Iris pigment epithelial cell (primary cell): ENCODE measurements around the gene ADGRA1.
"Not testable (repeated sequence)": the region's sequence is repeated elsewhere in the genome, so short reads cannot be mapped to it uniquely, and the experiment has no call there.

Source experiments
- DNase-seq: peaks from one replicate; pipeline ENCODE4 v3.0.0-alpha.2; 2011; ENCODE audit warnings: low read depth

ADGRA1 gene

DNA sequence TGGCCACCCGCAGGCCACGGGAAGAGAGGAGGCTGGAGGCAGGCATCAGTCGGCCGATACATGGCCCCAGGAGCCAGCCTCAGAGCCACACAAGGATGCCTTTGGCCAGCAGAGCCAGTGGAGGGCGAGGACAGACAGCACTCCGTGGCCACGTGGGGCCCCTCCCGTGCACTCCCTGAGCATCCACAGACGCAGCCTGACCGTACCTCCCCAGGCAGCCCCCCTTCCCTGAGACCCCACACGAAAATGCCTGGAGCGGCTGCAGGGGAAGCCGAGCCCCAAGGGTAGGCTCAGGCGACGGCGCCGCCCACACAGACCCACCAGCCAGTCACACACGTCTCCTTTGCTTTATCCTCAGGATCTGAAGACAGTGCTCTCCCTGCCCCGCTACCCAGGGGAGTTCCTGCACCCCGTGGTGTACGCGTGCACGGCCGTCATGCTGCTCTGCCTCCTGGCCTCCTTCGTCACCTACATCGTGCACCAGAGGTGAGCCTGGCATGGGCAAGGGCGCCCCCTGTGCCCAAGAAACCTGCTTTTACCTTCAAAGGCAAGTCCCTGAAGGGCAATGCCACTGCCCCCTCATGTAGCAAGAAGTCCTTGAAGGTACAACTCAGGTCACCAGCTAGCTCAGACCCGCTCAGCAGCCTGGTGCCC, 9.0 kb downstream of the ADGRA1 start:
- DNase-seq, result no peak

- DNase-seq, result no peak
Measured at GRCh38 chr10:133097418-133097817, 9.7 kb downstream of the ADGRA1 start.

GRCh38 chr10:133097961-133098360, 10.2 kb downstream of the ADGRA1 start:
- no peak for DNase-seq

GRCh38 chr10:133098426-133099124, 10.9 kb downstream of the ADGRA1 start:
- DNase-seq, result no peak

- DNase-seq, result no peak
Measured at GRCh38 chr10:133099571-133099970, 11.8 kb downstream of the ADGRA1 start.

- no peak for DNase-seq
Measured at GRCh38 chr10:133100186-133100585, 12.5 kb downstream of the ADGRA1 start.

GRCh38 chr10:133100706-133101415, 13.1 kb downstream of the ADGRA1 start:
- no peak for DNase-seq

DNA sequence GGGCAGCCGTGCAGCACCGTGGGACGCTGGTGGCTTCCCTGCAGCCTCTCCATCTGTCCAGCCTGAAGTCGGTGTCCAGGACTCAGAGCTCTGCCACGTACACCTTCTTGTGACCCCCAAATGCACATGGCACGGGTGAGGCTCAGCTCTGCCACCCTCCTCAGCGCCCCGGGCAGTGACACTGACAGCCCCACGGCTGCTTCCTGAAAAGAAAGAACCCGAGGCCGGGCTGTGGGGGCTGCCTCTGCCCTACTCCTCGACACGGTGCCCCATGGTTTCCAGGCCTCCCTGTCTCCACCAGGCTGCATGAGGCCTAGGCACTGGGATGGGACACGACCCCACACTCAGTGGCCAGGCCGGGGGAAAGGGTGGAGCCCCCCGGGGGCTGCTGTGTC, 13.7 kb downstream of the ADGRA1 start:
- DNase-seq, result no peak

DNA sequence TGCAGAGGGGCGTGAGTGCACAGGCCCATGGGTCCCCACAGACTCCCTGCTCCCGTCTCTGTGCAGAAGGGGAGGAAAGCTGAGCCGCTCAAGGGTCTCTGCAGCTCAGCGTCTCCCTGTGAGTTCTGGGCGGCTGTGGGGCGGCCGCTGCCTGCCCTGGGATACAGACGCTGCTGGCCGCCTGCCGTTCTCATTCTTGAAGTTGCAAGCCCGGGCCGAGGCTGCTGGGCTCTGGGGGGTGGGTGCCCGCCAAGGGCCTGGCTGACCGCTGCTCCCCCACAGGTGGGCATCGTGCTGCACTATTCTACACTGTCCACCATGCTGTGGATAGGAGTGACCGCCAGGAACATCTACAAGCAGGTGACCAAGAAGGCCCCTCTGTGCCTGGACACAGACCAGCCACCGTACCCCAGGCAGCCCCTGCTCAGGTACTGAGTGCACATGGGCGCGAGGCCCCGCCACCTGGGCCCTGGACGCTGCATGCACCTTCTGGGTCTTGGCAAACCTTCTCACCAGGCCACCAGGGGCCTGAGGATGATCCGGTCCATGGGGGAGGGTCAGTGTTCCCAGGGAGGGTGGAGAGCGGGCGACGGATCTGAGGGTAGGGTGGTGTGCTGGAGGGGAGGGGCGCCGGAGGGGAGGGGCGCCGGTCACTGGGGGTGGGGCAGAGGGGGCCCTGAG, 14.8 kb downstream of the ADGRA1 start:
- no peak for DNase-seq

GRCh38 chr10:133103311-133103910, 15.7 kb downstream of the ADGRA1 start:
- DNase-seq, result no peak

DNA sequence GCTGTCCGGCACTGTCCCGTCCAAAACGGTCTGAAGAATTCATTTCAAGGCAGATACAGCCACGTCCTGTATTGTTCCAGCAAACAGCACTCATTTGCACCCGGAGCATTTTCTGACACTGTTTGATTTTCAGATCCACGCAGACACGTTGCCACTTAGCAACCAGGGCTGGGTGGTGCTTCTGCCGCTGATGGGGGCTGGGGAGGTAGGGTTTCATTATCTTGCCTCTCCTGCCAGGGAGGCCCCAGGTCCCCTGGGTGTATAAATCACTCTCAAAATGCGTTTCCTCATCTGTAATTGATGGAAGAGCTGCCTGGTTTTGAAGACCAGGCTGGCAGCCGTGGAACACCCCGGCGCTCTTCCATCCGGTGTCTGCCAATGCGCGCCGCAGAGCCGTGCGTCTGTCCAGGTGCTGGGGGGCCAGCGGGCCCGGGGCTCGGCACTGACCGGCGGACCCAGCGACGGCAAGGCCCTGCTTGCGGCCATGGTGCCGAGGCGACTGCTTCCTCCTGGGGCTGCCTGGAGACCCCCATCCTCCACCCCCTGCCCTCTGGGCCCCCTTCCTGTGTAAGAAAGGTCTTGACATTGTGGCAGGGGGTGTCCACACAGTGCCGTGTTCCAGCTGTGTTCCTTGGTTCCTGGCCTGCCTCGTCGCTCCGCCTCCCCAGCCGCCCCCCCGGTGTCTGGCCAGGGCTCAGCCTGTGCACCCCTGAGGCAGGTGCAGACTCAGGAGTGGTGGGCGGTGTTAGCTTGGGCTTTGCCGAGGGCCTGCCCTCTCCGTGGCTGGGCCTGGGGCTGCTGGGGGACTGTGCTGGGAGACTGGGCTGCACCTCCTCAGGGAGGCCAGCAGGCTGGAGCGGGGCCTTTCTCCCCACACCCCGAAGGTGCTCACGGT, 16.6 kb downstream of the ADGRA1 start:
- DNase-seq, result no peak

DNA sequence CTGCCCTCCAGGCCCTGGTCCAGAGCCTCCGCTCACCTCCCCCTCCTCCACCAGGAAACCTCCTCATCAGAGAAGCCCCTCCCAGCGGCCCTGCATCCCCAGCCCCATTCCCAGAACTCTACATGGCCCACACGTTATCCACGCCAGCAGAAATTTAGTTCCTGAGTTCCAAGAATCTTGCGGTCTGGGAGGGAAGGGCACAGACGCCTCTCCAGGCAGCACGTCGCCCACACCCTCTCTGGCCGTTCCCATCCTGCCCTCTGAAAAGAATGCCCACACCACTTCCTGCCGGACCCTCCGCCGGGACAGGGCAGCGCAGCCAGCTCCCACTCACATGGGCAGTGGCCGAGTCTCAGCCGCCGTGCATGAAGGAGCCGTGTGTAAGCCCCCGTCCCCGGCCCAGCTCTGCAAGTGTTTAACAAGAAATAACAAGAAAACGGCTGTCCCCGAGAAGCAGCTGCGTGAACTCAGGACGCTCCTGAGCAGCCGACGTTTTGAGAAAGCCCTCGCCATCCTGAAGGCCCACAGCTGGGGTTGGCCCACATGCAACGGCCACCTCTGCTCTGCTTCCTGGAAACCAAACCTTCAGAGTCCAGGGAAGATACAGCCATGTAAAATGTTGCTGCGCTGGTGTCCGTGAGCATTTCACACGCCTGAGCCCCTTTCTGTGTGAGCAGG, 17.4 kb downstream of the ADGRA1 start:
- no peak for DNase-seq

DNA sequence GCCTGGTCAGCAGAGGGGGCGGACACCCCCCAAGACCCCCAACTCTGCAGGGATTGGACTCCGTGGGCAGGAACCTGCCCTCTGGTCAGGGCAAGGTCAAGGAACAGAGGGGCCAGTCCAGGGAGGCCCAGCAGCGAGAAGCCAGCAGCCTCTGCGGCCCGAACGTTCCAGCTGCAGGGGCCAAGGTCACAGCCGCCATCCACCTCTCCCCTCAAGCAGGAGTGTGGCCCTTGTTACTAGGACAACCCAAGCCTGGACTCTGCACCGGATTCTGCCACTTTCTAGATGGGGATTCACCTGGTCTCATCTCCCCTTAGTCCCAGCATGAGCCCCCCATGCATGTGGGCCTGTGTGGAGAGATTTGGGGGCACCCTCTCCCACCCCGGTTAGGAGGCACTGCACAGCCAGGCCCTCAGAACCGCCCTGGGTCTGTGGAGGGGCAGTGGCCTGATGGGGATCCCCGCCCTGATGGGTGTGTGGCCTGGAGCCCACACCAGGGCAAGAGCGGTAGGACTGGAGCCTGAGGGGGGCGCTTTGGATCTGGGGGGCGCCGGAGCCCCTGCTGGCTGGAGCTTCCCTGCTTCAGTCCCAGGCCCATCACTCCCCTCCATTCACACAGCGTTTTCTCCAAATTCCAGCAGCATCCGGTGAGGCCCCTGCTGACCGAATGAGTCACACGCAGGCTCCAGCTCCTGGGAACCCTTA, 18.1 kb downstream of the ADGRA1 start:
- no peak for DNase-seq

DNA sequence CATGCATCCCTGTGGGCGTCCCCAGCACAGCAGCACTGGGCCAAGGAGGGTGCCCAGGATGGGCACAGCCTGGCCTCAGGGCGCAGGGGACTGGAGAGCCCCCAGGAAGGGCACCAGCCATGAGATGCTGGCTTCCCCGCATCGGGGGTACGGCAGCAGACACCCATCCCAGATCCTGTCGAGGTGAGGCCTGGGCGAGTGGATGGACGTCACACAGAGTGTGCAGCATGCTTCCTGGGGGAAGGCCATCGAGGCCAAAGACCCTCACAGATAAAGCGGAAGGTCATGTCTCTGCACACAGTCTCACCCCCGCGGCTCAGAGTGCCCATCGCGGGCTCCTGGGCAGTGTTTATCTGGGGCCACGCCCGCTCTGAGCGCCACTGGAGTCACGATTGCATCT, 18.8 kb downstream of the ADGRA1 start:
- no peak for DNase-seq

GRCh38 chr10:133107442-133107841, 19.7 kb downstream of the ADGRA1 start:
- DNase-seq, result no peak

DNA sequence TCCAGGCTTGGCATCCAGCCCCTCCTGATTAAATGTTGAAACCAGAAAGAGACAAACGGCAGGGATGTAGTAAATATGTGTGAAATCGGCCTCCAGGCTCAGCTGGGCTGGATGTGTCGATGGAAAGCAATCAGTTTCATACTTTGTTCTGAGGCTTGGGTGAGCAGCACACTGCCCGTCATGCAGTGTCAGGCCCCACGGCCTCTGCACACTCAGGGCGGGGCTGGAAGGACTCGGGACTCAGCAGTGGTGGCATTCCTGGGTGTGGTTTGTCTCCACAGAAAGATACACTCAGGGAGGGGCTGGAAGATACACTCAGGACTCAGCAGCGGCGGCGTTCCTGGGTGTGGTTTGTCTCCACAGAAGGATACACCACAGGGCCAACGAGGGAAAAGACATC, 22.0 kb downstream of the ADGRA1 start:
- no peak for DNase-seq

DNA sequence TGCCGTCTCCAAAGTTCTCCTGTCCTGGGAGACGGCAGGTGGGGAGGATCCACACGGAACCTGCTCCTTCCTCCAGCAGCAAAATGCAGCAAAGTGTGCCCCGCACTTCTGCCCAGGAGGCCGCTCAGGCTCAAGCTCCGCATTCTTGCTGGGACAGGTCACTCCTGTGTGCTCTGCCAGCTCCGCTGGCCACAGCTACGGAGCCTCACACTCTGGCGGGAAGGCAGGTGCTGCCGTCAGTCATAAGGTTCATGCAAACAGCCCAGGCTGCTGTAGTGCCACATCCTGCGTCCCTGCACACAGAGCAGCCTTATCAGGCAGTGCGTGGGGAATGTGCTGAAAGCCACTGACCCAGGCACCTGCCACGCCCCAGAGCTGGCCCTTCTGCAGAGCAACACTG, 22.4 kb downstream of the ADGRA1 start:
- DNase-seq, result no peak

GRCh38 chr10:133110609-133111275, 23.0 kb downstream of the ADGRA1 start:
- DNase-seq, result no peak

GRCh38 chr10:133111640-133112039, 23.9 kb downstream of the ADGRA1 start:
- DNase-seq, result not testable (repeated sequence)
